ENCODE results near the gene DGCR2.
"Not testable (repeated sequence)": the region's sequence is repeated elsewhere in the genome, so short reads cannot be mapped to it uniquely, and the experiment has no call there.

Gene DGCR2

DNA sequence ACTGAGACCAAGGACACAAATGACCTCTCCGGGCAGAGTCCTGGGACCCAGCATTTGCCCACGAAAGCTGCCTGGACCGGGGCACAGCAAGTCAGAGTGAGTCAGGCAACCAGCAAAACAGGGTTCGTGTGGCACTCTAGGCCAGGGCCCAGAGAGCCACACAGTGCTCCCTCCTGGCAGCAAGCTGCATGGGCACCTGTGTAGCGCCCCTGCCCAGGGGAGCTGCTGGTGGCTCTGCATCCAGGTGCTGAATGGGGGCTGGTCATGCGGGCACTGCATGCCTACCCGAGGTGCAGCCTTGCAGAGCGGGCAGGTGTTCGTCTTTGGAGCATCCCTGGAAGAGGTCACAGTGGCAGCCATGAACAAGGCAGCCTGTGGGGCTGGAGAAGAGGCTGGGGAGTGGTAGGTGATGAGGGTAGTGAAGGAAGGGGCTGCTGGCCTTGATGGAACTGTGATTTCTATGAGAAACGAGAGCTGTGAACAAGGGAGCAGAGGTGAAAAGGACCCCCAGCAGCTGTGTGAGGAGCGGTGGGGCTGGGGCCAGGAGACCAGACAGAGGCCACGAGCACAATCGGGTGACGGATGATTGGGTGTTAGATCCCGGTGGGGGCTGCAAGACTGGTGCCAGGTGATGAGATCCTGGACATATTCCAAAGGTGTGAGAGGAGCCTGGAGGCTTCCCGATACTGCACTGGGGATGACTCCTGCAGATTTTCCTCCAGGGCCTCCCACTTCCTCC lies 63.3 kb downstream of the DGCR2 start:
- no peak for DNase-seq

DNA sequence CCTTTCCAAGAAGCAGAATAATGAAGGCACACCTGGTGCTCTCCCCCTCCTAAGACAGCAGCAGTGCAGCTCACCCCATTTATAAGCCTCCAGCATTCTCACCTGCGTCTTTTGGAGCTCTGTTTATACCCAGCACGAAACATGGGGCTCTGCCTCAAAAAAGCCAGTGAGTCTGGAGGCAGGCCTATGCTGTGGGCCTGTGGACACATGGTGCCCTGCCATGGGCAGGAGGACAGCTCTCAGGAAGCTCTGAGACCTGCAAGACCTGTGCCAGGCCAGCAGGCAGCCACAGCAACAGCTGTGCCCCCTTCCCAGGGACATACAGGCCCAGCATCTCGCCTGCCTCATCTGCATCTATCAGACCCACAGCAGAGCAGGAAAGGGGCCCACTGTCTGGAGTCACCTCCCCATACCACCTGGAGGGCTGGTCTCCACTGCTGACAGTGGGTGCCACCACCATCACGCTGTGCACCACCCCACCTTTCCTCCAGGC lies 64.2 kb downstream of the DGCR2 start:
- no peak for DNase-seq

DNA sequence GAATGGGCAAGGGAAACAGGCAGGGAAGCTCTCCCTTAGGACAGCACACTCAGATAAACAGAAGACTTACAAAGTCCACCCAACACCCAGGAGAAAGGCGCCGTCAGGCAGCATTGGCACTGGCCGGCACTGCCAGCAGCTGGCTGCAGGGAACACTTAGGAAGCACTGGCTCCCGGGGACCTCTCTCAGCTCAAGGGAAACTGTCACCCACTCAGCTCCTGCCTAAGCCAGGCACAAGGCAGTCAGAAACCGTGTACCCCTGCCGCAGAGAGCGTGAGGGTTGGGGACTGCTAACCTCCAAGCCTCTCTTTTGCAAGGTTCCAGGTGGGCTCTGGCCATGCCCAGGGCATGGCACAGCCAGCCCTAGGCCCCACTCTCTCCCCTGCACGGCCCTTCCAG lies 64.7 kb downstream of the DGCR2 start:
- DNase-seq, result no peak

DNA sequence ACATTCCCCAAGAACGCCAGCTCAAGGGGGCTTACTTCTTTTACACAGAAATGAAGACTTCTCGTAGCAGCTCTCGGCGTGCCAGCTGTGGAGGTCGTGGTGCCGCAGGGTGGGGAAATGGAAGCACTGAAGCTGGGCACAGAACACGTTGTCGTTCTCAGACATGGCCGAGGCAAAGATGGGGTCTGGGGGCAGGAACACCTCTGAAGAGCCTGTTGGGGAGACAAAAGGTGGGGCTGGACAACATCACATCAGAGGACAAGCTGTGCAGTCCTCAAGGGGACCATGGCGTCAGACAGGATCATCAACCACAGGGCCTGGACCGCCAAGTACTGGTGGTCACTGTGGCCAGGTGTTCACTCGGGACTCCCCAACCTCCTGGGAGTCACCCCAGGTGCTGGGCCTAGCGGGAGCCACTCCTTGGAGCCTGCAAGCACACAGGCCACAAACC lies 65.2 kb downstream of the DGCR2 start:
- no peak for DNase-seq

DNA sequence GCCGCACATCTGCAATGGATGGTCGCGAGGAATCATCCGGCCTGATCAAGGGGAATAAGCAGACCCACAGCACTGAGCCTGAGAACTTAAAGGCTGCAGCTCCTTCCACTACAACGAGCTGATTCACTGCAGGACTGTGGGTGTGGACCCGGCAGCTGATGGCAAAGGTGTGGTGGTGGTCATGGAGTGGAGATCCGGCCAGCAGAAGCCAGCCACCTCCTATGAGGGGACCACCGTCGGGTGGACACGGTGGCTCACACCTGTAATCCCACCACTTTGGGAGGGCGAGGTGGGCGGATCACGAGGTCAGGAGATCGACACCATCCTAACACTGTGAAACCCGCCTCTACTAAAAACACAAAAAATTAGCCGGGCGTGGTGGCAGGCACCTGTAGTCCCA lies 66.4 kb downstream of the DGCR2 start:
- DNase-seq, result no peak

DNA sequence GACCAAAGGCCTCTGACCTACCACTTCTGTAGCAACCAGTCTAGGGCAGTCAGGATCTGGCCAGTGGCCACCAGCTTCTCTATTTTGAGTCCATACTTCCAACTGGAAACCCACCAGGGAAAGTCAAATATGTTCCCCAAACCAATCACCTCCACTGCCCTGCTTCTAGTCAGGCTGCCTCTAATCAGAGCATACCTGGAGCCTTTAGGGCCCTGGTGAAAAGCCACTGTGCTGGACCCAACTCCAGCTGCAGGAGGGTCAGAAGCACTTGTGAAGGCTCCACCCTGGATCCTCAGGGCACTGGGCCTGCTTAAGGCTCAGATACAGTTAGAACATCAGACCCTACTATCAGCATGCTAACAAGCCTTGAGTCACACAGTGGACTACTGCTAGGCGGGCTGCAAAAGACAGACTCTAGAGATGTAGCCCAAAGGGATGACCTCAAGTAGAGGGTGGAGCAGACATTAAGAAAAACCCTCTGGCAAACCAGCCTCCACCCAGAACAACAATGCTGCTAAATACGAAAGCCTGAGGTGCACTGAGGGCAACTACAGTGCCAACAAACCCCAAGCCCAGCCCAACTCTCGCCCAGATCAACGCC lies 69.2 kb downstream of the DGCR2 start:
- no peak for DNase-seq

DNA sequence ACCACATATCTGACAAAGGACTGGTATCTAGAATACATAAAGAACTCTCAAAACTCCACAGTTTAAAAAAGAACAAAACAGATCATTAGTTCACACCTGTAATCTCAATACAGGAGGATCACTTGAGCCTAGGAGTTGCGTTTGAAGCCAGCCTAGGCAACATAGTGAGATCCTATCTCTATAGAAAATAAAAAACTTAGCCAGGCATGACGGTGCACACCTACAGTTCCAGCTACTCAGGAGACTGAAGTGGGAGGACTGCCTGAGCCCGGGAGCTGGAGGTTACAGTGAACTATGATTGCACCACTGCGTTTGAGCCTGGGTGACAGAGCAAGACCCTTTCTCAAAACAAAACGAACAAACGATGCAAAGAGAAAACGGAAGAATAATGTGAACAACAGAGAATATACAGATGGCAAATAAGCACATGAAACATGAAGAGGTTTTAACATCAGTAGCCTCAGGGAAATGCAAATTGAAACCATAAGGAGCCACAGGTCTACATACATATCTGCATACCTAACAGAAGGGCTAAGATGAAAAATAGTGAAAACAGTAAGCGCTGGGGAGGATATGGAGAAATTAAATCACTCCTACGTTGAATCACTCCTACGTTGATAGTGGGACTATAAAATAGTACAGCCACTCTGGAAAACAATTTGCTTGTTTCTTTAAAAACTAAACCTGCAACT lies 70.7 kb downstream of the DGCR2 start:
- DNase-seq, result no peak

DNA sequence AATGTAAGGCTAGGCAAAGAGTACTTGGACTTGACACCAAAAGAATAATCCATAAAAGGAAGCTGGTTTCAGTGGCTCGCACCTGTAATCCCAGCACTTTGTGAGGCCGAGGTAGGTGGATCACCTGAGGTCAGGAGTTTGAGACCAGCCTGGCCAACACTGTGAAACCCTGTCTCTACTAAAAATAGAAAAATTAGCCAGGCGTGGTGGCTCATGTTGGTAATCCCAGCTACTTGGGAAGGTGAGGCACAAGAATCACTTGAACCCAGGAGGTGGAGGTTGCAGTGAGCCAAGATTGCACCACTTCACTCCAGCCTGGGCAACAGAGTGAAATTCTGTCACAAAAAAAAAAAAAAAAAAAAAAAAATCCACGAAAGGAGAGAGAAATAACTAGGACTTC lies 71.4 kb downstream of the DGCR2 start:
- DNase-seq, result not testable (repeated sequence)

DNA sequence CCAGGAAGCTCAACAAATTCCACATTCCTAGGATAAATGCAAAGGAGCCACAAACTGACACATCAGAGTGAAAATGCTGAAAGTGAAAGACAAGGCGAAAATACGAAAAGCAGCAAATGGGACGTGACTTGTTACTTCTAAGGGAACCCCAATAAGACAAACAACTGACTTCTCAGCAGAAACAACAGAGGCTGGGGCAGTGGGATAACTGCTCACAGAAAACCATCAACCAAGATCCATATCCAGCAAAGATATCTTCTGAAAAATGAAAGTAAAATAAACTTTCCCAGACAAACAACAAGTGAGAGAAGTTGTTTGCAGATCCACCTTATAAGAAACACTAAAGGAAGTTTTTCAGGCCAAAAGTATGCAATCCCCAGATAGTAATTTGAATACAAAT lies 72.1 kb downstream of the DGCR2 start:
- DNase-seq, result no peak

DNA sequence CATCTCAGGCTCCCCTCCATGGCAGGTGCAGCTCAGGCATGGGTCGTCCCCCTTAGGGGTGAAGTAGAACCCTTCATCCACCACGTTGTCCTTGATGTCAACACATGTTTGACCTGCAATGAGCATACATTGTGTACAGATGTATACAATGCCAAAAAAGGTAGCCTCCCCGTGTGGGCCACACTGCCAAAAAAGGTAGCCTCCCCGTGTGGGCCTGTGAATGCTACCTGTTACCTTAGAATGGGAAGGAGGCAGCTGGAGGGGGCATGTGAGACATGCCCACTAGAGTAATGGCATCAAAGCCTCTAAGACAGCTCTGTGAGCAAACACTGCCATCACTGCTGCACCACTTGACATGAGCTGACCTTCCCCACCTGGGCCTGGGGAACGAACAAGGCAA lies 73.7 kb downstream of the DGCR2 start:
- DNase-seq, result no peak

DNA sequence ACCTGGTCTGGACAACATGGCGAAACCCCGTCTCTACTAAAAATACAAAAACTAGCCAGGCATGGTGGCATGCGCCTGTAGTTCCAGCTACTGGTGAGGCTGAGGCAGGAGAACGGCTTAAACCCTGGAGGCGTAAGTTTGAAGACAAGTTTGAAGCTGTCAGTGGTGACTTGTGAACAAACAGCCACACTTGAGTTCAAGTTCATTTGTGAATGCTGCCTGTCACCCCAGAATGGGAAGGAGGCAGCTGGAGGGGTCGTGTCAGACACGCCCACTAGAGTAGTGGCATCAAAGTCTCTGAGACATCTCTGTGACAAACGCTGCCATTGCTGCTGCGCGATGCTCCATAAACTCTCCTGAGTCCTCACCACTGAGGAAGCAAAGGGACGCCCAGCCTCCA lies 74.2 kb downstream of the DGCR2 start:
- no peak for DNase-seq

DNA sequence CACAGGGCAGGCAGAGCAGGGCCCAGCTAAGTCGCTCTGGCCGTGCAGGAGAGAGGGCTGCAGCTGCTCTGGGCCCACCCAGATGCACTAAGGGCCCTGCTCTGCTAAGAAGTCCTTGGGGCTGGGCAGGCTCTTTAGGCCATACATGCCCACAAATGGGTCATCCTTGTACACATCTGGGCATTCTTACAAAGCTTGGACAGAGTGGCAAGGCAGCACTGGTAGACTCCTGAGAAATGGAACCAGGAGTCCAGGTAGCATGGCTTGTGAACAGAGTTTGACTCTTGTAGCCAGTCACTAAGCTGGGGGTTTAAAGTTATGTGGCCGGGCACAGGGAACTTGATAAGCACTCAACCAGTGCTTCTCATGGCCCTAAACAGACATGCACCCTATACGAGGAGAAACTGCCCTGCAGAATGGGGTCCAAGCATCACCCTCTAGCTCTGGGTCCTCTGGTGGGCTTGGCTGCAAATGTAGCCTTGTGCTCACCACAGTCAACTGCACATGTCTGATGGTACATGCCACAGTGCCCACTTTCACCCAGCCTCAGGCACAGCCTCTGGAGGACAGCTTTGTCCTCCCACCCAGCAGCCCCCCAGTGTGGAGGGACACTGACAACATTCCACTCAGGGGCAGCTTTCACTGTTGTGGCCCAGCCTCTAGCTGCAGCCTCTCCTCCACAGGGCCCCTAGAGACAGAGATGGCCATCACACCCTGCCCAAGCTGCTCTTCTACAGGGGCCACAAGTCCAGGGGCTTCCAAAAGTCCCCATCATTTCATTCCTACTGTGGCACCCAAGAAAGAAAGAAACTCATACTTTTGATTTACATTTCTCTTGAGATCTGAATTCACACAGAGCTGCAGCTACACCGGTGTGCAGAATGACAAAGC lies 75.2 kb downstream of the DGCR2 start:
- DNase-seq, result no peak

DNA sequence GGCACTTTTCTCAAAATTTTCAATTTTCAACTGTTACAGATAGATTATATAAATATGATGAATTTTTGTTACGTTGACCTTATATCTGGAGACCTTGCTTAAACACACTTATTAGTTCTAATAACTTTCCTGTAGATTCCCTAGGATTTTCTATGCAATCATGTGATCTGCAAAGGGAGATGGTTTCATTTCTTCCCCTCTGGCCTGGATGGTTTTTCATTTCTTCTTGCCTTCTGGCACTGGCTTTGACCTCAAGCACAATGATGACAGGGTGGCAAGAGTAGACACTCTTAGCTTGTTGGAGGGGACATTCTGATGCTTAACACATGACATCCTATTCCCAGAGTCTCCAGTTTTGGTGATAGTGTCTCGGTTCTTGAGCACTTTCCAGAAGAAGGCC lies 75.9 kb downstream of the DGCR2 start:
- no peak for DNase-seq

DNA sequence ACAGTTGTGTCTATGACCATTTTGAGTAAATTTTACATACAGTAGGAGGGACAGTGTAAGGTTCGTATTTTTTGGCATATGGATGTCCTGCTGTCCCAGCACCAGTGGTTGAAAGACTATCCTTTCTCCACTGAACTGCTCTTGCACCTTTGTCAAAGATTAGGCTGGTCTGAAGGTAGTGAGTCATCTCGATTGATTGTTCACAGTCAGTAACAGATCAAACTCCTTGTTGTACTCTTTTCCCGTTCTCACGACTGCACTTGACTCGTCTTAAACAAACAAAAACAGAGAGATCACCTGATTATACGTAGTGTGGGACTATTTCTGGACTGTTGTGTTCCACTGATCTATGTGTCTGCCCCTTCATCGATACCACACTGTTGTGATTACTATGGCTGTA lies 77.1 kb downstream of the DGCR2 start:
- DNase-seq, result no peak

DNA sequence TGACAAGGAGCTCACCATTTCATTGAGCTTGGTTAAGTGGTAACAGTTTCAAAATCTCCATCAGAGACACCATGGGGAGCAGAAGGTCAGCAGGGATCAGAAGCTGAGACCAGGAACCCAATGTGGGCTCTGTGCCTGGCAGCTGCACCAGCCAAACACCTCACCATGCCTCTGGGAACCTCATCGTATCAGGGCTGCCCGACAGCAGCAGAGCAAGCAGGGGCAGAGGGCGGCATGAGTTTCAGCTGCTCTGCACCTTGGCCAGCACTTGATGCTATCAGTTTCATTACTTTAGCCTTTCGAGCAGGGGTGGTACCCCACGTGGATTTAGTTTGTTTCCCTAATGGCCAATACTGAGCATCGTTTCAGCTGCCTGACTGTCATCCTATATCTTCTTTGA lies 77.8 kb downstream of the DGCR2 start:
- DNase-seq, result no peak

DNA sequence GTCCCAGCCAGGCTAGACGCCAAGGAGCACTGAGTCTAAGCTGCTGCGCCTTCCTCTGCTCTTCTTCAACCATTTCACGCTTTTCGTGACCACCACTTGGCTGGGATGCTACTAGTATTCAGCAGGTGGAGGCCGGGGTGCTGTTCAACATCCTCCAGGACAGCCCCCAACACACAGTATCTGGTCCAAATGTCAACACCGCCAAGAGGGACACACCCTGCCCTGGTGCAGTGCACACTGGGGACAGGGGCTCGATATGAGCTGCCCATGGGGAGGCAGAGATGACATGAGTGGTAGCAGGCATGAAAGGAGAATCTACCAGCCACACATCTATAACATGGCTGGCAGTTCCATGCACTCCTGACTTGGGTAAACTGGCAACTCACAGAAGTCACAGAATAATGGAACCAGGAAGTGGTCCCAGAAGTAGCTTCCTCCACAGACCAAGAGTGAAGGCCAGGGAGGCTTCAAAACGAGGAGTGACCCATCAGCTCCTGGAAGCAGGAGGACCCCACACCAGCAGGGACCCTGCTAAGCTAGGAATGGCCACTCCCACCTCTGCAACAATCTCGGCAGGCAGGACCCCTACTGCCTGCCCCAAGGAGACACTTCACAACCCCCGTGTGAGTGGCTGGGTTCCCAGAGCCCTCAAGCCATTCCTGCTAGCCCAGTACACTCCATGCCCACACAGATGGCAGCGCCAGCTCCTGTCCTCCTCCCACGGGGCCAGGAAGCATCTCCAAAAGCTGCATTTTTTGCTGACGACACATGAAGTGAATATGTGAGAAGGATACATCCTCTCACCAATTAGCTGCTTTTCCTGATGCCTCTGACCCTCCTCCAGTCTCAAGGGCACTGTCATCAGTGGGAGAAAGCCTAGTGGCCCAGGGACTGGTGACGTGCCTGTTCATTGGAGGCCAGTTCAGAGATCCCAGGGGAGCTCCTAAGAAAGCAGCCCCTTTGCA lies 78.8 kb downstream of the DGCR2 start:
- DNase-seq, result no peak

DNA sequence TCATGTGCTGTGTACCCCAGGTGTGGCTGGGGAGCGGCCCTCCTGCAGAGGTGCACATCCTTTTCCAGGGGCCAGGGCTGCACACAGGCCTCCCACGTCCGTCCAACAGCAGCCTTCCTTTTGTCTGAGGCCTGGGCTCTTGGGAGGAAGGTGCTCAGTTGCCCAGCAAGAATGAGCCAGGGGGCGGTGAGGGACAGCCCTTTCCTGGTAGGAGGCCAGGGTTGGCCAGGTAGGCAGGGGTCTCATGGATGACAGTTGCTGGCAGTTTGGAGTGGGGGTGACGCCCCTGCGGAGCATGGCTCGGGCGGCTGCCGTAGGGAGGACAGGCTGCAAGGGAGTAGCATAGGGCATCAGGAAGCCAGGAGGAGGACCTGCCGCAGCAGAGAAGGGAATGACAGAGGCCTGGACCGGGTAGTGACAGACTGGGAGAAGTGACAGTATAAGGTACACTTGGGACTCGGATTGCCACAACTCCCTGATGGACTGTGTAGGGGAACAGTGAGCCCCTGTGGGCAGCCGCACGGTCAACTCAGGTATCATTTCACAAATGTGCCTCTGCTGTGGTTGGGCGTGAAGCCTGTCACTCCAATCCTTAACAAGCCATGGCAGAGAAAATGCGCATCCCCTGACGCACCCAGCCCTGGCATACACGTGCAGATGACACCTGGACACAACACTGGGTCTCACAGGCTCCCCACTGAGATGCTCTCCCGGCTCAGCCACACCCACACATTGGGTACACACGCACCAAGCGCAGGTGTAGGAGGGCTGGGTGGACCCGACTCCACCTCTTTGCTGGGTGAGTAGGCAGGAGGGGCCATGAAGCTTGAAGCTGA lies 79.7 kb downstream of the DGCR2 start:
- DNase-seq, result no peak

DNA sequence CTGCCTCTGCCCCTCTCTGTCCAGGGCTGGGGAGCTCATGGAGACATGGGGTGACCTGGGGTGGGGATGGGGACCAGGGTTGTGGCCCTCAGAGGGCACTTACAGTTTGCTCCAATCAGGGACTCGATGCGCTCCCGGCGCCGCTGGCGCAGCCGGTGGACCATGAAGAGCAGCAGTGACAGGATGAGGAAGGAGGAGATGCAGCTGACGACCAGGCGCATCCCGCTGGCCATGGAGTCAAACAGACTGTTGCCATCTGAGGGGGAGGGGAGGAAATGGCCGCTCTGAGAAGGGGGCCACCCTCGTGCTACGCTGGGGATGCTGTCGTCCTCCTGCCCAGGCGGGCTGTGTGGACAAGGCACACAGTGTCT lies 80.5 kb downstream of the DGCR2 start:
- no peak for DNase-seq

DNA sequence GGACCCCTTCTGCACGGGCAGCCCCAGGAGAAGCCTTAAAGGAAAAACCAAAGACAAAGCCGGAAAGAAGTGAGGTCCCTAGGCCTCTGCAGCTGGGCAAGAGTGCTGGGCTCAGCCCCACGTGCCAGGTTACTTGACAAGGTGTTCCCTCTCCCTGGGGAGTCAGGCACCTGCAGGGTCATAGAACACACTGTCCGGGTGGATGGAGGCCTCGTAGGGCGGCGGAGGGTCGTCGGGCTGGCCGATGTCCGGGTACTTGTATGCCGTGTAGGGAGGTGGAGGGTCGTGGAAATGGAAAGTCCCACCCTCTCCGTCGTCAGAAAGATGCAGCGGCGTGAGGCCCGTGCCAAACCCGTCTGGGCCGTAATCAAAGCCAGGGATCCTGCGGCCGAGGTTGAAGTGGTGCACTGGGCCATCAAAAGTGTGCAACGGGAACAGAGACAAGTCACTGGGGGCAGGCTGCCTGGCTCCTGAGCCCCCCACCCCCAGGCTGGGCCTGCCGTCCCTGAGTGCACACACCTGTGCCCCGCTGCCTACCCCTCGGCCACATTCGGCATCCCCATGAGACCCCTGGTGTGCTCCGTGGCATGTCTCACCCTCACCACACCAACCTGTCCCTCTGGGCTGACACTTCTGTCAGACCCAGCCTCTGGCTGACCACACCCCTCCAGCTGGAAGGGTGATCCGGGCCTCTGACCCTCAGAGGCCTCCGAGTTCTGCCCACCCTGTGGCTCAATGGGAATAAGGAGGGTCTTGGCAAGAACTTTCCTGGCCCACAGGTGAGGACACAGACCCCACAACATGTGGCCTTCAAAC lies 81.1 kb downstream of the DGCR2 start:
- no peak for DNase-seq

DNA sequence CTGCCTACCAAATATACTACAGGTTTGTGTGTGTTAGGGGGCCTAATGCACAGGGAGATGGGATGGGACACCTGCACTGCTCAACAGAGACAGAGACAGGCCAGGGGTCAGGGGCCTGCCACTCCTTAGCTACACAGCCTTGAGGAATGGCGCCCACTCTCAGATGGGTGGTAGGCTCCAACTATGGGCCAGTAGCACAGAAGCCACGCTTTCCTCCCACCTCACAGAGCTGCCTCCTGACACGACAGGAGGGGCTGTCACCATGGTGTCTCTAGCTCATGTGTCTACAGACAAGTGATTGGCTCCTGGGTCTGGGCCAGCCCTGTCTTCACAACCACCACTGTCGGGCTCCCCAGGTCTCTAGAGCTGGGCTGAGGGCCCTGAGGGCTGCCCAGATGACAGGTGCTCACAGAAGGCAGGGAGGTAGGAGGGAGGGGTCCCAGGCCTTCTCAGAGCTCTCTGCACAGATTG lies 81.8 kb downstream of the DGCR2 start:
- no peak for DNase-seq
